DLD1 (cell line): ENCODE measurements around the gene GRAP2.
"Not testable (repeated sequence)": the region's sequence is repeated elsewhere in the genome, so short reads cannot be mapped to it uniquely, and the experiment has no call there.

Experiments
- in situ Hi-C: cut with HindIII; loops from 2 replicates; pipeline ENCODE4 v1.10.0; 2017; ENCODE audit warnings: low sequenced_read_pairs

Gene GRAP2

DNA sequence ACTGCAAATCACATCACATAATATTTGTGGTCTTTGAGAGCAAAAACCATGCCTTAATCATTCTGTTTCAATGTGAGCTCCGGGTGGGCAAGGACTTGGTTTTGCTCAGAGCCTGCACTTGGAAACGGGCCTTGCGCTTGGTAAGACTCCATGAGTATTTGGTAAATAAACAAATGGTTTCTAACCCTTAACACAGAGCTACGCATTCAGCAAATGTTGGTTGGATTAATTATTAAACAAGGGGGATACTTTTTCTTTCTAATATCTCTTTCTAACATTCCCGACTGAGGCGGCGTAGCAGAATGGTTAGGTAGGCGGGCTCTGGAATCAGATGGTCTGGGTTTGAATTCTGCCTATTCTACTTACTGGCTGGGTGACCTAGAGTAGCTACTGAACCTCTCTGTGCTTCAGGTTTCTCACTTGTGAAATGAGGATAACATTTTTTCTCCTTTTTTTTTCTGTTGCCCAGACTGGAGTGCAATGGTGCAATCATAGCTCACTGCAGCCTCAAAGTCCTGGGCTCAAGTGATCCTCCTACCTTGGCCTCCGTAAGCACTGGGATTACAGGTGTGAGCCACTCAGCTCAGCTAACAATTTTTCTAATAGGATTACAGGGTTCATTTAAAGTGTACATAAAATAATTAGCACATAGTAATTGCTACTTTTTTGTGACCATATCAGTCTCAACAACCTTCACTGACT, 90.4 kb downstream of the GRAP2 start:
- in situ Hi-C loops = no loop called here

DNA sequence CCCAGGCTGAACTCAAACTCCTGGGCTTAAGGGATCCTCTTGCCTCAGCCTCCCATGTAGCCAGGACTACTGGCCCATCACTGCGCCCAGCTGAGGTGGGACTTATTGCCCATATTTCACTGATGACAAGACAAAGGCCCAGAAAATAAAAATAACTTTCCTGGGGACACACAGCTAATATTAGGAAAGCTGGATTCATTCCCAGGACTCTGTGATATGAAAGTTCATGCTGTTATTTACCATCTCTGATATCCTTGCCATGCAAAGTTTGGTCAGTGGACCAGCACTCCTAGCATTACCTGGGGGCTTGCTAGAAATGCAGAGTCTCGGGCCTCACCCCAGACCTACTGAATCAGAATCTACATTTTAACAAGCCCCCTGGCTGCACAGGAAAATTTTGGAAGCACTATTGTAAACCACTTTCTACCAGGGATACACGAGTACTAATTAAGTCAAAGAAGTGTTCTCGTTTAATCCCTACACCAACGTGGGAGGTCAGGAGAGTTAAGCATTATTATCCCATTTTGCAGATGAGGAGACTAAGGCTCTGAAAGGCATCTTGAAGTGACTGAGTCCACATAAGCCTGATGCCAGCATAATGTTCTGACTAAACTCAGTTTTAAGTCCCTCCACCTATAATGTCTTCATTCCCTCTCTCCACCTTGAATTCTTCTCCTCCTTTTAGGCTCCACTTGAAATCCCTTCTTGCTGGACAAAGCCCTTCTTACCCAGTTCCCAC, 91.4 kb downstream of the GRAP2 start:
- in situ Hi-C loops = no loop called here

DNA sequence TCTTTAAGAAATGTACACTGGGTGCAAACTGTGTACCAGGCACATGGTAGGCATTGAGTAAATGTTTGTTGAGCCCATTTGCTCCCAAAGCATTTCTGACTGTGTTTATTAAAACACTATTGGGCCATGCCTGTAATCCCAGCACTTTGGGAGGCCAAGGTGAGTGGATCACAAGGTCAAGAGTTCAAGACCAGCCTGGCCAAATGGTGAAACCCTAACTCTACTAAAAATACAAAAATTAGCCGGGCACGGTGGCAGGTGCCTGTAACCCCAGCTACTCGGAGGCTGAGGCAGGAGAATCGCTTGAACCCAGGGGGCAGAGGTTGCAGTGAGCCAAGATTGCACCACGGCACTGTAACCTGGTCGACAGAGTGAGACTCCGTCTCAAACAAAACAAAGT, 92.0 kb downstream of the GRAP2 start:
- in situ Hi-C loops = not testable (repeated sequence)

- in situ Hi-C loops = no loop called here
These were observed 93.2 kb downstream of the GRAP2 start for GRCh38 chr22:39994041-39994565.

DNA sequence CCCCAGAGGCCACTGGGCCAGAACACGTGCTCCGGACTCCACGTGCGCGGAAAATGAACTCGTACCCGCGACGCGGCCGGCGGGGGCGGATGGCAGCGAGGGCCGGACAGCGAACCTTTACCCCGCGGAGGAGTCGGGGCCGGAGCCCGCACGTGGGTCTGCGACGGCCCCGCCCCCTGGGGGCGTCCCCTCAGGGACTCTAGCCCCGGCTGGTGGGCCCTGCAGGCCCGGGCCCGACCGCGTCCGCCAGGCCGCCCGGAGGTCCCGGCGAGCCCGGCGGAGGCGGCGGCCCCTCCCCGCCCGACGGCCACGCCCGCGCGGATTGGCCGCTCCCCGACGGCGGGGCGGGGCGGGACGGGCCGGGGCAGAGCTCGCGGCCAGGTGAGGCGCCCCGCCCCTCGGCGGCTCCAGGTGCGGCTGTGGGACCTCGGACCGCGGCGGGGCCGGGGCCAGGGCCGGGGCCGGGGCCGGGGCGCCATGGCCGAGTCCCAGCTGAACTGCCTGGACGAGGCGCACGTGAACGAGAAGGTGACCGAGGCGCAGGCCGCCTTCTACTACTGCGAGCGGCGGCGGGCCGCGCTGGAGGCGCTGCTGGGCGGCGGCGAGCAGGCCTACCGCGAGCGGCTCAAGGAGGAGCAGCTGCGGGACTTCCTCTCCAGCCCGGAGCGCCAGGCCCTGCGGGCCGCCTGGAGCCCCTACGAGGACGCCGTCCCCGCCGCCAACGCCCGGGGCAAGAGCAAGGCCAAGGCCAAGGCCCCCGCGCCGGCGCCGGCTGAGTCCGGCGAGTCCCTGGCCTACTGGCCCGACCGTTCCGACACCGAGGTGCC, 93.9 kb downstream of the GRAP2 start, which contains the start of gene FAM83F:
FAM83F (plus strand) TSS at position 389 of the 827 bp plus-strand sequence; CDS start at position 478, 89 bp downstream.
- in situ Hi-C loops = no loop called here

GRCh38 chr22:39995393-39996252, 94.7 kb downstream of the GRAP2 start:
- in situ Hi-C loops = no loop called here

DNA sequence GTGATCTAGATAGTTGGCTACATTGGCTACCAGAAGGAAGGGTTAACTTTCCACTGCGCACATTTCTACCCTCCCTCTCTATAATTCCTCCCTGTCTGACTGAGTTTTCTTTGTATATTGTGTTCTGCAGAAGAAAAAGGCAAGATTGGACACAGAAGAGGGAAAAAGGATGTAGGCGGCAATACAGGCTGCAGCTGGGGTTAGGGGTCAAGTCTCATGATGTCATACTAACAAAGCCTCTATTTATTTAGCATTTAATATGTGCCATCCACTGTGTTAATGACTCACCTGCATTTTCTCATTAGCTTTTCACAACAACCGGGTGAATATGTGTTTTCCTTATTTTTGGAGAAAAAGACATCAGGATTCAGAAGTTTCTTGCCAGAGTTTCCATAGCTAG, 95.8 kb downstream of the GRAP2 start:
- in situ Hi-C loops = no loop called here

DNA sequence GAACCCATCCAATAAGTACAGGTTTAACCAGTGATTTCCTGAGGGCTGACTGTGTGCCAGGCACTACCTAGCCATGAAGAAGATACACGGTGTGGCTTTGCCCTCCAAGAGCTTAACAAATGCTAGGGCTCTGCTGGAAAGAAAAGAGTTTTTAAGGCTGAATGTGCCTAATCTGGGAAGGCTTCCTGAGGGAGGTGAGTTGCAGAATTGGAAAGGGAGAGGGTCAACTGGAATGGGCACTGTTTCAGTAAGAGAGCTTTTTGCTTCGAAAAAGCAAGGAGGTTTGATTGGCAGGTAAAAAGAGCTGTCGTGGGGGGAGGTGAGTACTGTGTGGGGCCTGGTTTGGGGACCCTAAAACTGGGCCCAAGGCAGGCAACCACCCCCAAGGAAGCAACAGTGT, 96.5 kb downstream of the GRAP2 start:
- in situ Hi-C loops = no loop called here

DNA sequence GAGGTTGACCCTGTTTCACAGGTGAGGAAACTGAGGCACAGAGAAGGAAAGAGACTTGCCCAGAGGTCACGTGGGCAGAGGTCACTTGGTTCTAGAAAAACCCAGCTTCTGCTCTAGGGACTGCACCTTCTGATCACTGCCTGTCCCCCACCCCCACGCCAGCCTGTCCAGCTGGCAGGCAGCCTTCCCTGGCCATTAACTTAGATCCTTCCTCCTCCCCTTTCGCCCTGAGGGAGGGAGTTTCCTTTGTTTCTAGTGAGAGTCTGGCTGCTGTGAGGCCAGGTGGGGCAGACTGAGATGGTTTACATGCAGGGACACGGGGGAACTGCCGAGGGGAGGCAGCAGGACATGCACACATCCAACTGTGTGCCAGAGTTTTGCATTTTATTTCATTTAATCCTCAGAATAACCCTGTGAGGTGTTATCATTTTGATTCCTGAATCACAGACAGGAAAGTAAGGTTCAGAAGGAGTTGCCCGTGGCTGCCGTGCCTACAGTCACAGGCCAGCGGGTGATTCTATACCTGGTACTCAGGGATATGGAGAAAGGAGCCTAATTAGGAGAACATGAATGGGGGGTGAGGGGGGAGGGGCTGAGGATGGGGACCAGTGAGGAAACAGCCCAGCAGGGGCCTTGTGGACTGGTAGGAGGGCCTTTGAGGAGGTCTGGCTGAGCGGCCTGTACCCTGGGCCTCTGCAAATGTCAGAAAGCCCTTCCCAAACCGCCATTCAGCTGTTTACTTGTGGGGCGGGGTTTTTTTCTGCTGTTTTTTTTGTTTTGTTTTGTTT, 97.2 kb downstream of the GRAP2 start:
- in situ Hi-C loops = no loop called here

DNA sequence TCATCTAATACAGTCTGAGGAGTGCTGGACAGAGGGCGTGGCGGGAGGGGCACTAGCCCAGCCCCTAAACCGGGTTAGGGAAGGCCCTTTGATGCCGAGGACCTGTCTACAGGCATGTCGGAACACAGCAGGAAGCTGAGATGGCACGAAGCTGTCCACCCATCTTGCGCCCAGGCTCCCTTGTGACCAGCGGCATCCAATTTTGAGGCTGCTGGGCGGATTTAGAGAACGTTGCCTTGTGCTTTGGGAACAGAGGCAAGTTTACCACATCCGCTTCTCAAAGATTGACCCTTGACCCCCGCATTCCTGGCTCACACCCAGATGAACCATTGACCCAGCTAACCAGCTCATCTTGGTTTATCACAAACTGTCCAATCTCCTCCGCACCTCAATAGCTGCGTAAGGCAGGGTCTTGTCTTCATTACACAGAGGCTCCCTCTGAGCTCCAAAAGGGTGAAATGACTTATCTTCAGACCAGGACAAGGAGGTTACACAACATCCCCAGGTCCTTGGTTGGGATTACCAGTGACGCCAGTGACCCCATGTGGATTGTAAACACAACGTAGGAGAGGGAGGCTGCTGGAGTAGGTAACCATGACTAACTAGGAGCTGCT, 98.4 kb downstream of the GRAP2 start:
- in situ Hi-C loops = no loop called here

DNA sequence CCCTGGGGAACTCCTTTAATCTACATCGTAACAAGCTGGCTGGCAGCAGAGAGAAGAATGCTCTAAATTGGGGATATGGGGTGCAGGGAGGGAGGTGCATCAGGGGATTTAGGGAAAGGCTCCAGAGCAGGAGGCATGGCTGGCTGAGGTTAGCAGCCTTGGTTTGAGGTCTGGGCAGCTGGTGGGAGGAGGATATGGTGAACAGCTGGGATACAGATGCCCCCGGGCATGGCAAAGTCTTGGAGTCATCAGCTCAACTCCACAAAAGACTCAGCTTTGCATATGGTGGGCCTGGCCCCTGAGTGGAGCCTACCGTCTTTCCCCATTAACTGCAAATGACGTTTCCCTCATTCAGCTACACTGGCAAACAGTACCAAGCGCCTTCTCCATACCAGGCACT, 99.3 kb downstream of the GRAP2 start:
- in situ Hi-C loops = loop anchor here (25.0 kb wide), 1 partner anchor 438 kb away; the partner anchor contains the start of gene CACNA1I

DNA sequence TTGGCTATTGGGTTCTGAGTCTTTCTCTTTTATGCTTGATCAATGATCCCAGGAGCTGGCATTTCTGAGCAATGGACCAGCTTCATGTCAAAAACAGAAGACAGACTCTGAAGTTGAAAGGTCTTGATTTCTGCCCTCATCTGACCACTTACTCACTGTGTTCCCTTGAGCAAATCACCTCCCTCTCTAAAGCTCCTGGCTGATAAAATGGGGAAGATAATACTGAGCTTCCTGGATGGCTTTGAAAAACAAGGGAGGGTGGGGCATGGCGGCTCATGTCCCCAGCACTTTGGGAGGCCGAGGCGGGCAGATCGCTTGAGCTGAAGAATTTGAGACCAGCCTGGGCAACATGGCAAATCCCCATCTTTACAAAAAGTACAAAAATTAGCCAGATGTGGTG, 100.2 kb downstream of the GRAP2 start:
- in situ Hi-C loops = loop anchor here (25.0 kb wide), 1 partner anchor 439 kb away; the partner anchor contains the start of gene CACNA1I

- in situ Hi-C loops = loop anchor here (25.0 kb wide), 1 partner anchor 440 kb away; the partner anchor contains the start of gene CACNA1I
These were observed 101.1 kb downstream of the GRAP2 start for GRCh38 chr22:40001800-40002577.

DNA sequence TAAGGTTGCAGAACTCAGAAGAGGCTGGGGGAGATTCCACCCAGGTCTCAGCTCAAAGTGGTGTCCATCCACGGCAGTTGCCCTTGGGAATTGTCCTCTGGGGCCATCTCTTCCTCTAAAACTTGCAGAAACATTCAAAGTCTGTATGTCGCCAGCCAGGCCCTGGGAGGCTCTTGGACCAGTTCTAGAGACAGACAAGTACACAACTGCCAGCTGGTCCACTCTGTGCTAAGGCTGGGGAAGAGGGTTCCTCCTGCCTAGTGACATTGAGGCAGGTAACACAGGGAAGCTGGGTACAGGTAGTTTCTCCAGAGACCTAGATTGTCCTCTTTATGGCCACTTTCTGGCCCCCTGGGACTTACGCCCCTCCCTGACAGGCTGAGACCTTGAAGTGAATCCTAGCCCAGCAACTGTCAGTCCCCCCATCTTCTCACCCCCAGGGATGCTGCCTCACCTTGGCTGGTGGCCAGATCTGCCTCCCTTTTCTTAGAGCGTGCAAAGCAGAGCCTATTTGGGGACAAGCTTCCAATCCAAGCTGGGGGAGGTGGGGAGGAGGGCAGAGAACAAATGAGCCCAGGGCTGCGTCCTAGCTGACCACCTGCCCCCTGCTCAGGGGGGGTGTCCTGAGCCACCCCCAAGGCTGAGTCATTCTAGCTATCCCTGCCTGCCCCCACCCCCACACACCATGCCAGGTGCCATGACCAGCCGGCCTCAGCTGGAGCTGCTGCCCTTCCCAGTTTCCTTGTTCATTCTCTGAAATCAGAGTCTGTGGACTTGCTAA, 102.2 kb downstream of the GRAP2 start:
- in situ Hi-C loops = loop anchor here (25.0 kb wide), 1 partner anchor 441 kb away; the partner anchor contains the start of gene CACNA1I

GRCh38 chr22:40004836-40005235, 104.0 kb downstream of the GRAP2 start:
- in situ Hi-C loops = loop anchor here (25.0 kb wide), 1 partner anchor 443 kb away; the partner anchor contains the start of gene CACNA1I

- in situ Hi-C loops = loop anchor here (25.0 kb wide), 1 partner anchor 444 kb away; the partner anchor contains the start of gene CACNA1I
These were observed 105.8 kb downstream of the GRAP2 start for GRCh38 chr22:40006641-40007040.
